Measurements from ENCODE around the gene COP1. TPM values are rescaled to one million over a fixed set of nuclear protein-coding genes. Genes with fewer than 3 reads are reported as not detected.

COP1 gene
- total RNA-seq, 1 donor from 2014 or later, result 76.3 TPM

DNA sequence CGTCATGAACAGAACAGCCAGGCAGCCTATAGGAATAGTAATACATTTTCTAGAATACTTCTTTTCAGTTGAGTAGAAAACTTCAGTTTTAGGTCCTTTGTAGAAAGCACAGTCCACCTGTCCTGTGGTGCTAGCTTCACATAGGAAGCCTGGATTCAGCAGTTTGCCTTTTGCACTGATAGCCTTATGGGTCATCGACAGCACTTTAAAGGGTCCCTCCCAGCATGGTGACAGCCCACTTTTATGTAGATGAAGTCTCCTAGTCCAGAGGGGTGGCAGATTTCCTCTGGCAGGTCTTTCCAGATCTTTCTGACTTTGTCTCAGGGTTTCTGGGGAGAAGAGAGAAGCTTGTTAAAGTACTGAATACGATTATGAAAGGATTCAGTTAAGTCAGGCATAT lies 302.3 kb downstream of the COP1 start:
- no peak overlapping the region for H3K27ac ChIP-seq
- H3K4me3 ChIP-seq, result no peak overlapping the region
- no peak for DNase-seq (ENCODE audit: low spot score in 2 of 2)
- H3K27me3 ChIP-seq, result no peaks in the 10 kb centered on the region
- no peaks in the 10 kb centered on the region for H3K36me3 ChIP-seq
- intact Hi-C loops (cut with DNase I), result no loop called here
- TF ChIP-seq, protein P1, sequence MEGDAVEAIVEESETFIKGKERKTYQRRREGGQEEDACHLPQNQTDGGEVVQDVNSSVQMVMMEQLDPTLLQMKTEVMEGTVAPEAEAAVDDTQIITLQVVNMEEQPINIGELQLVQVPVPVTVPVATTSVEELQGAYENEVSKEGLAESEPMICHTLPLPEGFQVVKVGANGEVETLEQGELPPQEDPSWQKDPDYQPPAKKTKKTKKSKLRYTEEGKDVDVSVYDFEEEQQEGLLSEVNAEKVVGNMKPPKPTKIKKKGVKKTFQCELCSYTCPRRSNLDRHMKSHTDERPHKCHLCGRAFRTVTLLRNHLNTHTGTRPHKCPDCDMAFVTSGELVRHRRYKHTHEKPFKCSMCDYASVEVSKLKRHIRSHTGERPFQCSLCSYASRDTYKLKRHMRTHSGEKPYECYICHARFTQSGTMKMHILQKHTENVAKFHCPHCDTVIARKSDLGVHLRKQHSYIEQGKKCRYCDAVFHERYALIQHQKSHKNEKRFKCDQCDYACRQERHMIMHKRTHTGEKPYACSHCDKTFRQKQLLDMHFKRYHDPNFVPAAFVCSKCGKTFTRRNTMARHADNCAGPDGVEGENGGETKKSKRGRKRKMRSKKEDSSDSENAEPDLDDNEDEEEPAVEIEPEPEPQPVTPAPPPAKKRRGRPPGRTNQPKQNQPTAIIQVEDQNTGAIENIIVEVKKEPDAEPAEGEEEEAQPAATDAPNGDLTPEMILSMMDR (IDR thresholded peaks at IDR 0.05), result no peak
- H3K9me3 ChIP-seq, result no peaks in the 10 kb centered on the region
- H3K4me1 ChIP-seq, result no peaks in the 10 kb centered on the region

DNA sequence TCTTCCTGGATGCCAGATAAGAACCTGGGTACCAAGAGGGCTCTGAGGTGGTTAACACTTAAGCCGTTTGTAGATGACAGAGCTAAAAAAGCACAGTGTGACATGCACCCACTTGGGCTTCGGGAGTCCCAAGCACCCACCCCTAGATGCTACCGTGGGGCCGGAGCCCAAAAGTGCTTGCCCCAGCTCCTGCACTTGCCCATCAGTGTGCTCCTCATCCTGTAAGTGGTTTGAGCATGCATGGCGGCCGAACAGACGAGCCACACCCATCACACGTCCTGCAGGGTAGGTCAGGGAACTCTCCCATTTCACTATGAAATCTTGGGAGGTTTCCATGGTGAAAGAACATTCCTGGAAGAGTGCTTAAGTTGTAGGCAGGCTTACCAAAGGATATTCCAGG lies 304.8 kb downstream of the COP1 start:
- no peaks in the 10 kb centered on the region for H3K9me3 ChIP-seq
- no peaks in the 10 kb centered on the region for H3K36me3 ChIP-seq
- no peak for DNase-seq (ENCODE audit: low spot score in 2 of 2)
- intact Hi-C loops (cut with DNase I), result no loop called here
- H3K27ac ChIP-seq, result no peak overlapping the region
- H3K4me3 ChIP-seq, result no peak overlapping the region
- H3K27me3 ChIP-seq, result no peaks in the 10 kb centered on the region
- TF ChIP-seq, protein P1 (IDR thresholded peaks at IDR 0.05), result no peak
- no peaks in the 10 kb centered on the region for H3K4me1 ChIP-seq

DNA sequence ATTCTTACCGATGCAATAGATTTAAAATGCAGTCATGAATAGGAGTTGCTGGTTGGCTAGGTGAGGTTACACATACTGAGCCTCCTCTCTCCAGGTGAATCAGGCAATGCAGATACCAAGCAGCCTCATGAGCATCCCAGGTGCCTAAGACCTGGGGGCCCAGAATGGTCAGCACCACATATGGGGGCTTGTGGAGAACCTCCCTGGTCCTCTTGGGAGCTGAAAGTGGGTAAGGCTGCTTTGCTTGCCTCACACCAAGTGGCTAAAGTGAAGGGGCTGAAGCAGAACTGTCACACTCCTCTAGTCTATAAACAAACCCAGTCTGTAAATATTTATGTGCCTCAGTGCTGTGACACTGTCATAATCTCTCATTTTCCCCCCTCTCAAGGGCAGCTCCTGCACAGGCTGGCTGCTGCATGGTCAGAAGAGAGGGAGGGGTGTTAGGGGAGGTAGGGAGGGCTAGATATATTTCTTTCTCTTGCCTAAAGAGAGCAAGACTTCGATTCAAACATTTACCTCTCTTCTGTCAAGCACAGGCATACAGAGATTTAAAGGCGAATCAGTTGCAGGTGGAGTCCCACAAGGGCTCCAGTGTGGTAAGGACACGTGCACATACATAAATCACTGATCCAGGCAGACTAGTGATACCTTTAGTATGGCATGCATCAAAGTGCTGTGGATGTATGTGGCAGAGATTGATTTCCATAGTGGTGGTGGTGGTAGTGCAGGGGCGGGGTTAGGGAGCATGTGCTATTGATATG lies 305.8 kb downstream of the COP1 start:
- Histone ChIP-seq H3K27me3 (no peaks in the 10 kb centered on the region), H3K4me3 (no peak overlapping the region), H3K9me3 (no peaks in the 10 kb centered on the region), H3K4me1 (no peaks in the 10 kb centered on the region), H3K27ac (no peak overlapping the region), H3K36me3 (no peaks in the 10 kb centered on the region)
- intact Hi-C loops (cut with DNase I), result no loop called here
- TF ChIP-seq, protein P1 (IDR thresholded peaks at IDR 0.05), result no peak
- no peak for DNase-seq (ENCODE audit: low spot score in 2 of 2)

DNA sequence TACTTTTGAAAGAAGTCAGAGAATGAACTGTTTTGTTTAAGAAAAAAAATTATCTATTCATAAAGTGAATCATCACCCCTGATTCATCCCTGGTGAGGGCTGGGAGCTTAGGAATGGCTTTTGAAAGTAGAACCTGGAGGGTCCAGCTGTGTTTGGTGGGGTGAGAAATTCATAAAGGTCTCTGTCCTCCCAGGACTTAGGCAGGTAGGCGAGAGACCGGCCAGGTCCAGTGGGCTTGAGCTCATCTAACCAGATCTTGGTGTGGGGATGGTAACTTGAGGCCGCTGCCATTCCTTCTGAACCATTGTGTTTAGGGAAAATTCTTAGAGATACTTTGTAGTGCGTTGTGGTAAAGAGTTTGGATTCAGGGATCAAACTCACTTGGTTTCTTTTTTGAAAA lies 306.9 kb downstream of the COP1 start:
- no peaks in the 10 kb centered on the region for H3K4me1 ChIP-seq
- TF ChIP-seq, protein P1 (IDR thresholded peaks at IDR 0.05), result no peak
- no peaks in the 10 kb centered on the region for H3K9me3 ChIP-seq
- H3K27ac ChIP-seq, result no peak overlapping the region
- H3K36me3 ChIP-seq, result no peaks in the 10 kb centered on the region
- intact Hi-C loops (cut with DNase I), result no loop called here
- no peak overlapping the region for H3K4me3 ChIP-seq
- DNase-seq (ENCODE audit: low spot score in 2 of 2), result no peak
- H3K27me3 ChIP-seq, result no peaks in the 10 kb centered on the region

DNA sequence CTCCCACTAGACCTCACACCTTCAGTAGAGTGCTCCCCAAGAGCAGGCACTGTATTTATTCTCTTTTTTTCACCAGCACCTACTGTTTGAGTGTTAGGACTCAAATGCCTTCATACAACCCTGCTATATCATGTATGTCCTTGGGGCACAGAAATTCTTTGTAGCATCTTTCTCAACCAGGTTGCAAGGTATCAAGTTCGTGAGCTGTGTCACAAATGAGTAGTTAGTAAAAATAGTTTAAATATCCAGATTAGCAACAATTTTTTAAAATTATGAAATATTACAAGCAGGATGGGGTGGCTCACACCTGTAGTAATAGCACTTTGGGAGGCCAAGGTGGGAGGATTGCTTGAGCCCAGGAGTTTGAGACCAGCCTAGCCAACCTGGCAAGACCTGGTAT lies 311.1 kb downstream of the COP1 start:
- Histone ChIP-seq H3K36me3 (no peaks in the 10 kb centered on the region), H3K9me3 (no peaks in the 10 kb centered on the region), H3K4me3 (no peak overlapping the region), H3K27ac (no peak overlapping the region), H3K27me3 (no peaks in the 10 kb centered on the region), H3K4me1 (no peaks in the 10 kb centered on the region)
- intact Hi-C loops (cut with DNase I), result no loop called here
- no peak for DNase-seq (ENCODE audit: low spot score in 2 of 2)
- TF ChIP-seq, protein P1 (IDR thresholded peaks at IDR 0.05), result no peak

All from ascending aorta (tissue), 2 donors.